ENCODE measurements around the gene CFC1.
"Not testable (repeated sequence)": the region's sequence is repeated elsewhere in the genome, so short reads cannot be mapped to it uniquely, and the experiment has no call there.

DNA sequence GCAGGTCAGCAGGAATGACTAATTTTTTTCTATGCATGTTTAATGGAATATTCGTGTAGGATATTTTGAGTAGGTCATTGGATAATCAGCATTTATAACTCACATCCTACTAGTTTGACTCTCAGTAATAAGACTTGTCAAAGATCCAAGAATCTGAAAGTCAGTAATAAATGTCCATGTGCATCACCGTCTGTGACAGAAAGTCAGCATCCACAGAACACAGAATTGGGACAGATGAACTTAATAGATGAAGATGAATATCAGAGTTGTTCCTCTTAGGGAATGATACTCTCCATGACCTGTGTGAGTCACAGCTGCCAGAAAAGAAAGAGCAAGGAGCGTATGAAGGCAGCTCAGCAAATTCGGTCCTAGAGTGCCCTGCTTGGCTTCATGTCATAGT lies 42.3 kb upstream of the CFC1 start:
- TF ChIP-seq, protein P1, sequence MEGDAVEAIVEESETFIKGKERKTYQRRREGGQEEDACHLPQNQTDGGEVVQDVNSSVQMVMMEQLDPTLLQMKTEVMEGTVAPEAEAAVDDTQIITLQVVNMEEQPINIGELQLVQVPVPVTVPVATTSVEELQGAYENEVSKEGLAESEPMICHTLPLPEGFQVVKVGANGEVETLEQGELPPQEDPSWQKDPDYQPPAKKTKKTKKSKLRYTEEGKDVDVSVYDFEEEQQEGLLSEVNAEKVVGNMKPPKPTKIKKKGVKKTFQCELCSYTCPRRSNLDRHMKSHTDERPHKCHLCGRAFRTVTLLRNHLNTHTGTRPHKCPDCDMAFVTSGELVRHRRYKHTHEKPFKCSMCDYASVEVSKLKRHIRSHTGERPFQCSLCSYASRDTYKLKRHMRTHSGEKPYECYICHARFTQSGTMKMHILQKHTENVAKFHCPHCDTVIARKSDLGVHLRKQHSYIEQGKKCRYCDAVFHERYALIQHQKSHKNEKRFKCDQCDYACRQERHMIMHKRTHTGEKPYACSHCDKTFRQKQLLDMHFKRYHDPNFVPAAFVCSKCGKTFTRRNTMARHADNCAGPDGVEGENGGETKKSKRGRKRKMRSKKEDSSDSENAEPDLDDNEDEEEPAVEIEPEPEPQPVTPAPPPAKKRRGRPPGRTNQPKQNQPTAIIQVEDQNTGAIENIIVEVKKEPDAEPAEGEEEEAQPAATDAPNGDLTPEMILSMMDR (conservative IDR thresholded peaks at IDR 0.05; ENCODE audit: low read depth, low read length) = not testable (repeated sequence)
- TF ChIP-seq EZH2 (IDR thresholded peaks at IDR 0.05; ENCODE audit: borderline replicate concordance, low read depth, low read length, poor library complexity, severe bottlenecking) = not testable (repeated sequence)

Measured in A673 (cell line).